ENCODE measurements around the gene KMT2B.
A peak's percentile ranks its signal among the peaks of the same experiment; 100 is the strongest.
"Not testable (repeated sequence)": the region's sequence is repeated elsewhere in the genome, so short reads cannot be mapped to it uniquely, and the experiment has no call there.

KMT2B gene

GRCh38 chr19:35673121-35673804, 44.5 kb upstream of the KMT2B start:
- no peak overlapping the region for H3K27ac ChIP-seq
- DNase-seq, result peak; percentile 59
- H3K4me3 ChIP-seq (ENCODE audit: low read depth, low read length), result peak overlapping the region; percentile 39
- in situ Hi-C loops (cut with HindIII; ENCODE audit: low pct_ligation_motif_present, low sequenced_read_pairs), result no loop called here
- no peaks in the 10 kb centered on the region for H3K27me3 ChIP-seq (replicated peaks)
- TF ChIP-seq CTCF (IDR thresholded peaks at IDR 0.05; ENCODE audit: low read depth, low read length, missing control alignments), result no peak
- no peaks in the 10 kb centered on the region for H3K36me3 ChIP-seq (replicated peaks)

DNA sequence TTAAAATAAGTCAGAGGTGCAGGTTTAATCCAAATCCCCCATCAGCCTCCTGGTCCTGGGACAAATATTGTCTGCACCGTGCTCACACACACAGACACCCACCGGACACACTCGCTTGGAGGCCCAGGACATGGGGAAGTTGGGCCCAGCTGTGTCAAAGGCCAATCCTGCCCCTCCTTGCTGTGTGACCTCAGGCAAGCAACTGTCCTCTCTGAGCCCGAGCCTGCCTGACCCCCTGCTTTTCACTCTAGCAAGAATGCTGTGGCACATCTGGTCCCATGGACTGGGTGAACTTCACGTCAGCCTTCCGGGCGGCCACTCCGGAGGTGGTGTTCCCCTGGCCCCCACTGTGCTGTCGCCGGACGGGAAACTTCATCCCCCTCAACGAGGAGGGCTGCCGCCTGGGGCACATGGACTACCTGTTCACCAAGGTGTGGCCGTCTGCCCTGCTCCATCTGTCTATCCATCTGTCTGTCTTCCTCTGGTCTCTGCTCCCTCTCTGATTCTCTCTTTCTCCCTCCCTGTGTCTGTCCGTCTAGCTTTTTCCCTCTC, 42.1 kb upstream of the KMT2B start:
- H3K36me3 ChIP-seq (replicated peaks), result no peaks in the 10 kb centered on the region
- TF ChIP-seq CTCF (IDR thresholded peaks at IDR 0.05; ENCODE audit: low read depth, low read length, missing control alignments), result no peak
- no peaks in the 10 kb centered on the region for H3K27me3 ChIP-seq (replicated peaks)
- DNase-seq, result no peak
- no peak overlapping the region for H3K27ac ChIP-seq
- in situ Hi-C loops (cut with HindIII; ENCODE audit: low pct_ligation_motif_present, low sequenced_read_pairs), result no loop called here
- no peak overlapping the region for H3K4me3 ChIP-seq (ENCODE audit: low read depth, low read length)

DNA sequence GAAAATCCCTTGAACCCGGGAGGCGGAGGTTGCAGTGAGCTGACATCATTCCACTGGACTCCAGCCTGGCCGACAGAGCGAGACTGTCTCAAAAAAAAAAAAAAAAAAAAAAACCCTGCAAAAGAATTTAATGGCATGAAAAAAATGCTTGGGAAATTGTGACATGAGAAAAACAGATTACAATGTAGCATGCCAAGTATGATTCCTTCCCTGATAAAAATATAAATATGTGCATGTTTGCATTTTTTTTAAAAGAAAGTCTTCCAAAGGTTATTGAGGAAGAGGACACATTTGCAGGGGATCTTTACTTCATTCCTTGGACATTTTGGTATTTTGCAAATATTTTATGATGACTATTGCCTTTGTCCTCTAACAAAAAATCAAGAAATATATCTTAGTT, 28.0 kb upstream of the KMT2B start:
- no peak overlapping the region for H3K4me3 ChIP-seq (ENCODE audit: low read depth, low read length)
- H3K27me3 ChIP-seq (replicated peaks), result no peaks in the 10 kb centered on the region
- TF ChIP-seq CTCF (IDR thresholded peaks at IDR 0.05; ENCODE audit: low read depth, low read length, missing control alignments), result no peak
- H3K27ac ChIP-seq, result no peak overlapping the region
- in situ Hi-C loops (cut with HindIII; ENCODE audit: low pct_ligation_motif_present, low sequenced_read_pairs), result no loop called here
- DNase-seq, result no peak
- no peaks in the 10 kb centered on the region for H3K36me3 ChIP-seq (replicated peaks)

DNA sequence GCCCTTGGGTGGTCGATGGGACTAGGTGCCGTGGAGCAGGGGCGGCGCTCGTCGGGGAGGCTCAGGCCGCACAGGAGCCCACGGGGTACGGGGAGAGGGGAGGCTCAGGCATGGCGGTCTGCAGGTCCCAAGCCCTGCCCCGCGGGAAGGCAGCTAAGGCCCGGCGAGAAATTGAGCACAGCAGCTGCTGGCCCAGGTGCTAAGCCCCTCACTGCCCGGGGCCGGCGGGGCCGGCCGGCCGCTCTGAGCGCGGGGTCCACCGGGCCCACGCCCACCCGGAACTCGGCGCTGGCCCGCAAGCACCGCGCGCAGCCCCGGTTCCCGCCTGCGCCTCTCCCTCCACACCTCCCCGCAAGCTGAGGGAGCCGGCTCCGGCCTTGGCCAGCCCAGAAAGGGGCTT, 26.7 kb upstream of the KMT2B start:
- H3K27me3 ChIP-seq (replicated peaks); H3K36me3 ChIP-seq (replicated peaks); in situ Hi-C loops (cut with HindIII; ENCODE audit: low pct_ligation_motif_present, low sequenced_read_pairs); DNase-seq; H3K4me3 ChIP-seq (ENCODE audit: low read depth, low read length); H3K27ac ChIP-seq: not testable (repeated sequence)

DNA sequence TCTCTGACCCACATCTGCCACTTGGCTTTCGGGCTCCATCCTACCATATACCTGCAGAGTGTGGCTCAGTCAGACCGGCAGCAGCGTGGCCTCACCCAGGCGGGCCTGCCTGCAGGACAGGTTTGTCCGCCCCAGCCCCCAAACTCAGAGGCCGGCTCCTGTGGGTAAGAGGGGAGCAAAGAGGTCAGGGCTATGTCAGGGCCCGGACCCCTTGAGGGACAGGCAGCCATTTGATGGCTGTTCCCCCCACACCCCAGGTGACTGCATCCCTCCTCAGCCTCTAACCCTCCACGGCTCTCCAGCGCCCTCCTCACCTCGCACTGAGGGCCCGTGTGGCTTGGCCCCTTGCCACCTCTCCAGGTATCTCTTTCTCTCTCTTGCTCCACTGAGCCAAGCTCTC, 25.8 kb upstream of the KMT2B start:
- in situ Hi-C loops (cut with HindIII; ENCODE audit: low pct_ligation_motif_present, low sequenced_read_pairs), result no loop called here
- Histone ChIP-seq H3K27me3 (replicated peaks) (no peaks in the 10 kb centered on the region), H3K27ac (no peak overlapping the region), H3K4me3 (ENCODE audit: low read depth, low read length) (no peak overlapping the region), H3K36me3 (replicated peaks) (no peaks in the 10 kb centered on the region)
- no peak for TF ChIP-seq CTCF (IDR thresholded peaks at IDR 0.05; ENCODE audit: low read depth, low read length, missing control alignments)
- DNase-seq, result no peak

DNA sequence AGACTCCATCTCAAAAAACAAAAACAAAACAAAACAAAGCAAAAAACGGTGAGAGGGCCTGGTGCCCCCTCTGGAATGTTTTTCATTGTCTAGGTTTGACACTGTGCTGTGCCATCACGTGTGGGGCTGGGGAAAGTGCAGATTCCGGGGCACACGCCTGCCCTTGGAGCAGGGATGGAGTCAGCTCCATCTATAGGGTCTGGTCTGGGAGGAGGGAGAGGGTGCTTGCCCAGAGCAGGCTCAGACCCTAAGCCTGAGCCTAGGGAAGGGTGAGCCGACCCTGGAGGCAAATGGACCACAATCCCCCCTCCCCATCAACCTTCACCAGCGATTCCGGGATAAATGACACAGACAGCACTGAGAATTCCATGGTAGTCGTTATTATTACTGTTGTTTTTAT, 24.4 kb upstream of the KMT2B start:
- in situ Hi-C loops (cut with HindIII; ENCODE audit: low pct_ligation_motif_present, low sequenced_read_pairs), result no loop called here

More for the DNA sequence above, 24.4 kb upstream of the KMT2B start:
- no peaks in the 10 kb centered on the region for H3K36me3 ChIP-seq (replicated peaks)
- no peak overlapping the region for H3K4me3 ChIP-seq (ENCODE audit: low read depth, low read length)
- TF ChIP-seq CTCF (IDR thresholded peaks at IDR 0.05; ENCODE audit: low read depth, low read length, missing control alignments), result no peak
- no peak overlapping the region for H3K27ac ChIP-seq
- DNase-seq, result no peak
- no peaks in the 10 kb centered on the region for H3K27me3 ChIP-seq (replicated peaks)

Data from brain microvascular endothelial cell (primary cell).